ENCODE results near the gene NEURL1B.

DNA sequence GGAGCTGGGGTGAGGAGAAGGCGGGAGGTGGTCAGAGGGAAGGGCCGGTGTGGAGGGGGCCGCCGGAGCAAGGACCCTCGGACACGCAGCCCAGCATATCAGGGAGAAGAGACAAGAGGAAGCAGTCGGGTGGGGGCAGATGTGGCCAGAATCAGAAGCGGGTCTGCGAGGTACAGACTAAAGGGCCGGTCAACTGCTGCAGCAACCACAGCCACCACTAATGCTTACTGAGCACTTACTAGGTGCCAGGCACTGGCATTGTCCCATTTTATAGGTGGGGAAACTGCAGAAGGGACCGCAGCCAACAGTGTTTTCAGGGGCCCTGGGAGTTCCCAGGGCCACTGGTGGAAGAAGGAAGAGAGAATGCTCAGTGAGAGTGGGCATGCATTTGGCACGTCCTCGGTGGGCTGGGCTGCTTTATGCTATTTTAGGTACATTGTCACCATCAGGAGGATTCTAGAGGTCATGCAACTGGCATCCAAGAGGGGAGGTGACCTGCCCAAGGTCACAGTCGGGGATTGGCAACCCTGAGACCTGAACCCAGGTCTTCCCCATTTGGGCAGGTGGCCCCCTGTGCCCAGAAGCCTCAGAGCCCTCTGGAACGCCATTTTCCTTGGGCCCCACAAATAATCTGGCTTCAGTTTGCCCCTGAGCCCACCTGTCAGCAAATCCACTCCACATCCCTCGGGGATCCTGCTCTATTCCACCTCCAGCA is 76.6 kb downstream of the NEURL1B start:
- TF ChIP-seq, protein P1, sequence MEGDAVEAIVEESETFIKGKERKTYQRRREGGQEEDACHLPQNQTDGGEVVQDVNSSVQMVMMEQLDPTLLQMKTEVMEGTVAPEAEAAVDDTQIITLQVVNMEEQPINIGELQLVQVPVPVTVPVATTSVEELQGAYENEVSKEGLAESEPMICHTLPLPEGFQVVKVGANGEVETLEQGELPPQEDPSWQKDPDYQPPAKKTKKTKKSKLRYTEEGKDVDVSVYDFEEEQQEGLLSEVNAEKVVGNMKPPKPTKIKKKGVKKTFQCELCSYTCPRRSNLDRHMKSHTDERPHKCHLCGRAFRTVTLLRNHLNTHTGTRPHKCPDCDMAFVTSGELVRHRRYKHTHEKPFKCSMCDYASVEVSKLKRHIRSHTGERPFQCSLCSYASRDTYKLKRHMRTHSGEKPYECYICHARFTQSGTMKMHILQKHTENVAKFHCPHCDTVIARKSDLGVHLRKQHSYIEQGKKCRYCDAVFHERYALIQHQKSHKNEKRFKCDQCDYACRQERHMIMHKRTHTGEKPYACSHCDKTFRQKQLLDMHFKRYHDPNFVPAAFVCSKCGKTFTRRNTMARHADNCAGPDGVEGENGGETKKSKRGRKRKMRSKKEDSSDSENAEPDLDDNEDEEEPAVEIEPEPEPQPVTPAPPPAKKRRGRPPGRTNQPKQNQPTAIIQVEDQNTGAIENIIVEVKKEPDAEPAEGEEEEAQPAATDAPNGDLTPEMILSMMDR (IDR thresholded peaks at IDR 0.05): no peak
- TF ChIP-seq POLR2AphosphoS5 (IDR thresholded peaks at IDR 0.05): no peak
- no peak for TF ChIP-seq EP300 (IDR thresholded peaks at IDR 0.05)
- no peak for TF ChIP-seq POLR2A (IDR thresholded peaks at IDR 0.05)

All from gastroesophageal sphincter (tissue), 3 donors.